Measurements from ENCODE around the gene FOXO1. TPM values are rescaled to one million over a fixed set of nuclear protein-coding genes. Genes with fewer than 3 reads are reported as not detected.
A peak's percentile ranks its signal among the peaks of the same experiment; 100 is the strongest.

Gene FOXO1
- total and polyA plus RNA-seq, 2 of the 13 experiments (the other 11 are each of a cell fraction or from before 2014, with no cell fraction given), result 8.1 to 13.1 TPM

DNA sequence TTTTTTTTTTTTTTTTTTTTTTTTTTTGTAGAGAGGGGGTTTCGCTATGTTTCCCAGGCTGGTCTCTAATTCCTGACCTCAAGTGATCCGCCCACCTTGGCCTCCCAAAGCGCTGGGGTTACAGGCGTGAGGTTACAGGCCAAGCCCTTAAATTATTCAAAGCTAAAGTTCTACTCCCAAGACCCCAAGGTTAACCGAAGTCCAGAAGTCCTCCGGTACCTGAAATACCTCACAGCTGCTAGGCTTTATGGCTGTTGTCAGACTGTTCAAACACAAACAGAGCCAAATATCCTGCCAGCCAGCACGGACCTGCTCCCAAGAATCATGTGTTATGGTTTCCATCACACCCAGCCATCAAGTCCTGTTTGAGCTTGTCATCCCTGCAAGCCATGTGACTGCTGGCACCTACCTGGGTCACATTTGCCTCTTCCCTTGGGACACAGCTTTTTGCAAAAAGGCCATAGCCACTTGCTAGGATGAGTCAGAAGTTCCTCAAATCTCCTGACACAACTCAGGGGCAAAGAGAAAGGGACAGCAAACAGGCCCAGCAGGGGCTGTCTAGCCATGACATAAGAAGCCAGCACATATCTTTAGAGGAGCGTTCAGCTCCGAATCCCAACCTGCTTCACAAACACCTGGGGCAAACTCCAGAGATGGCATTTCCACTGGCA is 129.9 kb downstream of the FOXO1 start (continued):
- TF ChIP-seq, protein P1, sequence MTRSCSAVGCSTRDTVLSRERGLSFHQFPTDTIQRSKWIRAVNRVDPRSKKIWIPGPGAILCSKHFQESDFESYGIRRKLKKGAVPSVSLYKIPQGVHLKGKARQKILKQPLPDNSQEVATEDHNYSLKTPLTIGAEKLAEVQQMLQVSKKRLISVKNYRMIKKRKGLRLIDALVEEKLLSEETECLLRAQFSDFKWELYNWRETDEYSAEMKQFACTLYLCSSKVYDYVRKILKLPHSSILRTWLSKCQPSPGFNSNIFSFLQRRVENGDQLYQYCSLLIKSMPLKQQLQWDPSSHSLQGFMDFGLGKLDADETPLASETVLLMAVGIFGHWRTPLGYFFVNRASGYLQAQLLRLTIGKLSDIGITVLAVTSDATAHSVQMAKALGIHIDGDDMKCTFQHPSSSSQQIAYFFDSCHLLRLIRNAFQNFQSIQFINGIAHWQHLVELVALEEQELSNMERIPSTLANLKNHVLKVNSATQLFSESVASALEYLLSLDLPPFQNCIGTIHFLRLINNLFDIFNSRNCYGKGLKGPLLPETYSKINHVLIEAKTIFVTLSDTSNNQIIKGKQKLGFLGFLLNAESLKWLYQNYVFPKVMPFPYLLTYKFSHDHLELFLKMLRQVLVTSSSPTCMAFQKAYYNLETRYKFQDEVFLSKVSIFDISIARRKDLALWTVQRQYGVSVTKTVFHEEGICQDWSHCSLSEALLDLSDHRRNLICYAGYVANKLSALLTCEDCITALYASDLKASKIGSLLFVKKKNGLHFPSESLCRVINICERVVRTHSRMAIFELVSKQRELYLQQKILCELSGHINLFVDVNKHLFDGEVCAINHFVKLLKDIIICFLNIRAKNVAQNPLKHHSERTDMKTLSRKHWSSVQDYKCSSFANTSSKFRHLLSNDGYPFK (CRISPR knock-in tag; IDR thresholded peaks at IDR 0.05; ENCODE audit: borderline replicate concordance), result no peak
- TF ChIP-seq, protein P2, sequence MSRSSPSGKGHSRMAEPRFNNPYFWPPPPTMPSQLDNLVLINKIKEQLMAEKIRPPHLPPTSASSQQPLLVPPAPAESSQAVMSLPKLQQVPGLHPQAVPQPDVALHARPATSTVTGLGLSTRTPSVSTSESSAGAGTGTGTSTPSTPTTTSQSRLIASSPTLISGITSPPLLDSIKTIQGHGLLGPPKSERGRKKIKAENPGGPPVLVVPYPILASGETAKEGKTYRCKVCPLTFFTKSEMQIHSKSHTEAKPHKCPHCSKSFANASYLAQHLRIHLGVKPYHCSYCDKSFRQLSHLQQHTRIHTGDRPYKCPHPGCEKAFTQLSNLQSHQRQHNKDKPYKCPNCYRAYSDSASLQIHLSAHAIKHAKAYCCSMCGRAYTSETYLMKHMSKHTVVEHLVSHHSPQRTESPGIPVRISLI (CRISPR knock-in tag; IDR thresholded peaks at IDR 0.05; ENCODE audit: borderline replicate concordance), result peak; percentile 76; the same call in 1 of the 2 replicates
- TF ChIP-seq GATAD2A (CRISPR knock-in tag; IDR thresholded peaks at IDR 0.05) (peak; percentile 81), KLF13 (CRISPR knock-in tag; IDR thresholded peaks at IDR 0.05) (no peak), PHF5A (CRISPR knock-in tag; IDR thresholded peaks at IDR 0.05; ENCODE audit: low read depth, unreplicated experiment) (peak; percentile 62), MED13 (CRISPR knock-in tag; IDR thresholded peaks at IDR 0.05) (no peak), JUND (CRISPR knock-in tag; IDR thresholded peaks at IDR 0.05) (no peak), ZKSCAN8 (CRISPR knock-in tag; IDR thresholded peaks at IDR 0.05; ENCODE audit: borderline replicate concordance) (no peak; the same call in 1 of the 2 replicates), KDM3A (CRISPR knock-in tag; IDR thresholded peaks at IDR 0.05; ENCODE audit: low read depth) (peak; percentile 24; the same call in 1 of the 2 replicates), HOXA7 (CRISPR knock-in tag; IDR thresholded peaks at IDR 0.05) (no peak)
- TF ChIP-seq, protein P3, sequence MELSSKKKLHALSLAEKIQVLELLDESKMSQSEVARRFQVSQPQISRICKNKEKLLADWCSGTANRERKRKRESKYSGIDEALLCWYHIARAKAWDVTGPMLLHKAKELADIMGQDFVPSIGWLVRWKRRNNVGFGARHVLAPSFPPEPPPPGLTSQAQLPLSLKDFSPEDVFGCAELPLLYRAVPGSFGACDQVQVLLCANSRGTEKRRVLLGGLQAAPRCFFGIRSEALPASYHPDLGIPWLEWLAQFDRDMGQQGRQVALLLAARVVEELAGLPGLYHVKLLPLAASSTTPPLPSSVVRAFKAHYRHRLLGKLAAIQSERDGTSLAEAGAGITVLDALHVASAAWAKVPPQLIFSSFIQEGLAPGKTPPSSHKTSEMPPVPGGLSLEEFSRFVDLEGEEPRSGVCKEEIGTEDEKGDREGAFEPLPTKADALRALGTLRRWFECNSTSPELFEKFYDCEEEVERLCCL (CRISPR knock-in tag; IDR thresholded peaks at IDR 0.05; ENCODE audit: borderline replicate concordance), result no peak
- TF ChIP-seq, protein P4, sequence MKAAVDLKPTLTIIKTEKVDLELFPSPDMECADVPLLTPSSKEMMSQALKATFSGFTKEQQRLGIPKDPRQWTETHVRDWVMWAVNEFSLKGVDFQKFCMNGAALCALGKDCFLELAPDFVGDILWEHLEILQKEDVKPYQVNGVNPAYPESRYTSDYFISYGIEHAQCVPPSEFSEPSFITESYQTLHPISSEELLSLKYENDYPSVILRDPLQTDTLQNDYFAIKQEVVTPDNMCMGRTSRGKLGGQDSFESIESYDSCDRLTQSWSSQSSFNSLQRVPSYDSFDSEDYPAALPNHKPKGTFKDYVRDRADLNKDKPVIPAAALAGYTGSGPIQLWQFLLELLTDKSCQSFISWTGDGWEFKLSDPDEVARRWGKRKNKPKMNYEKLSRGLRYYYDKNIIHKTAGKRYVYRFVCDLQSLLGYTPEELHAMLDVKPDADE (CRISPR knock-in tag; IDR thresholded peaks at IDR 0.05), result no peak
- TF ChIP-seq, protein P5, sequence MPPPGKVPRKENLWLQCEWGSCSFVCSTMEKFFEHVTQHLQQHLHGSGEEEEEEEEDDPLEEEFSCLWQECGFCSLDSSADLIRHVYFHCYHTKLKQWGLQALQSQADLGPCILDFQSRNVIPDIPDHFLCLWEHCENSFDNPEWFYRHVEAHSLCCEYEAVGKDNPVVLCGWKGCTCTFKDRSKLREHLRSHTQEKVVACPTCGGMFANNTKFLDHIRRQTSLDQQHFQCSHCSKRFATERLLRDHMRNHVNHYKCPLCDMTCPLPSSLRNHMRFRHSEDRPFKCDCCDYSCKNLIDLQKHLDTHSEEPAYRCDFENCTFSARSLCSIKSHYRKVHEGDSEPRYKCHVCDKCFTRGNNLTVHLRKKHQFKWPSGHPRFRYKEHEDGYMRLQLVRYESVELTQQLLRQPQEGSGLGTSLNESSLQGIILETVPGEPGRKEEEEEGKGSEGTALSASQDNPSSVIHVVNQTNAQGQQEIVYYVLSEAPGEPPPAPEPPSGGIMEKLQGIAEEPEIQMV (CRISPR knock-in tag; IDR thresholded peaks at IDR 0.05; ENCODE audit: low read depth), result 0 out of 2 replicates have a peak, but pooled peaks have one; percentile 63
